Measurements from ENCODE around the gene CFD.

GRCh38 chr19:876780-877314 lies 17.4 kb downstream of the CFD start:
- TF ChIP-seq CTCF (IDR thresholded peaks at IDR 0.05) (no peak), POLR2A (IDR thresholded peaks at IDR 0.05) (no peak)

Measured in body of pancreas (tissue), 4 donors.